Stimulated activated CD8-positive, alpha-beta memory T cell treated with anti-CD3 and anti-CD28 coated beads, Interleukin-4, amount 100 ng/mL, for 24 hours (primary cell): ENCODE results near the gene TRABD2A.

ENCODE experiments used
- DNase-seq: peaks from one replicate; pipeline ENCODE4 v3.0.0-alpha.2; 2020; ENCODE audit warnings: low read depth

Gene TRABD2A

DNA sequence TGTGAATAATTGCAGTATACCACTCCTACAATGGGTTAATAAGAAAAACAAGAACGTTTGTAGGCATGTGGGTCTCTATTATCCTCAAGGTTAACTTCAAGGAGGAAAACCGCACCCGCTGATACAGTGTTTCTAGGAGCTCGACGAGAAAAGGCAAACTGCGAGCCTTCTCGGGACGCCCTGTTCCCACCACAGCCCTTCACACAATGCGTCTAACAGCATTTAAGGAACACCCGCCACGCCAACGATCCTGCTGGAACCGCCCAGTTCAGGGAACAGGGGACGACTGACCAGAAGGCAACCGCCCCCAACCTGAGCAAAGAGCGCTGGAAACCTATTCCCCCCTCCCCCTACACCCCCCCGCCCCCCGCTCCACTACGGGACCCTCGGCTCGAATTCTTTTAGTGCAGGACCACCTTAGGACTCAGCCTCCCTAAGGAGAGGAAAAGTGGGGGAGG lies 23.9 kb upstream of the TRABD2A start:
- no peak for DNase-seq

- DNase-seq = no peak
These were observed 23.3 kb upstream of the TRABD2A start for GRCh38 chr2:84904151-84904550.

DNA sequence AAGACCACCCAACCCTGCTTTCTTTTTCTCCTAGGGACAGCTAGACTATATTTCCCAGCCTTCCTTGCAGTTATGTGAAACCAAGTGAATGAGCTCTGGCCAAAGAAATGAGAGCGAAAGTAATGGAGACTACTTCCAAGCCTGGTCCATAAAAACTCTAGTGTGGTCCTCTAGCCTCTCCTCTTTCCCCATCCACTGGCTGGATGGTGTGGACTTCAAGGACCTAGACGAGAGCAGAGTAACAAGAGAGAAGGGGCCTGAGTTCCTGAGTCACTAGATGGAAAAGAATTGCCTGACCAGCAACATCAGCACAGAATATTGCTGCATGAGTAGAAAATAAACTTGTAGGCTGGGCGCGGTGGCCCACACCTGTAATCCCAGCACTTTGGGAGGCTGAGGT lies 21.6 kb upstream of the TRABD2A start:
- no peak for DNase-seq

DNA sequence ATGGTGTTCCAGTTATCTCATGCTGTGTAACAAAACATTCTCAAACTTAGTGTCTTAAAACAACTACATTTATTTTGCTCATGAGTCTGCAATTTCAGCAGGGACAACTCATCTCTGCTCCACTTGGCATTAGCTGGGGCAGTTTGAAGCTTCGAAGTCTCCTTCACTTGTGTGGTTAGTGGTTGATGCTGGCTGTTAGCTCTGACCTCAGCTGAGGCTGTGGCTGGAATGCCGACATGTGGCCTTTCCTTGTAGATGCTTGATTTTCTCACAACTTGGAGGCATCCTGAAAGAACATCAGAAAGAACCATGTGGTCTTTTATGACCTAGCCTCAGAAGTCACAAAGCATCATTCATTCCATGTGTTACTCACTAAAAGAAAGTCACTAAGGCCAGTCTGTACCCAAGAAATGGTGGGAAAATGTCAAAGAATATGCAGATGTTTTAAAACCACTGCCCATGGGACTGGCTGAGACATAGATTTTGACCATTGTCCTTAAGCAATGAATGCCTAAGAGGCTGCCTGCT lies 20.8 kb upstream of the TRABD2A start:
- no peak for DNase-seq

- no peak for DNase-seq
These were observed 20.1 kb upstream of the TRABD2A start for GRCh38 chr2:84900971-84901370.

DNA sequence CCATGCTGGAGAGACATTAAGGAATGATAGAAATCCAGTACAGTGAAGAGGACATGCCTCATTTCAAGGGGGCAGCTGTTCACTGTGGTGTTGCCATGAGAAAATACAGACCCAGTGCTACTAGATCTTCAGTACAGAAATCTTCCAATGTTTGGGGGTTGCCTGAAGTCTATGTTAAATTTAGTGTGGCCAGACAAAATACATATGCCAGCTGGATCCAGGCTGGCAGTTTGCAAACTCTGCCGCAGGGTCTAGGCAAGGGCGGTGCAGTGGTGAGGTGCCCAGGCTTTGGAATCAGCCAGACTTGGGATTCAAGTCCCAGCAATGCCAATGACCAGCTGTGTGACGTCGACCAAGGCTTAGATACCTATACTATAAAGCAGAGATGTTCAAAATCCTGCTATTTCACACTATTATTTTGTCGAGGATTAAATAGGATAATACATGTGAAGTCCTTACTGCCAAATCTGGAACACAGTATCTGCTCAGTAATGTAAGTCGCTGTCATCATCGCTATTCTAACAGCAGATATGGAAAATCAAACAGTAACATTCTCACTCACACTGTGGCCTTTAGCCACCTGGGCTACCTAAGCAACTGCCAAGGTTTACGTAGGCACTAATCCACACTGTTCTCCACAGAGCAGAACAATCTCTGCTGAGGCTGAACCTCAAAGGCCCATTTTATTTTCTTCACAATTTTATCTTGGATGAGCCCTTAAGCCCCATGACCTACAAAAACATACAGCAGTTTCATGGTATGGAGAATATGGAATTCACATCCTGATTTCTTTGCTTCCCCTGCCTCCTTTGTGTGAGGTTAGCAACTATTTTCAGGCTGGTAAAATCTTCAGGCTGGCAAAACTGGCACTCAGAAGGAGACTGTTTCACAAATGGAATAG lies 18.7 kb upstream of the TRABD2A start:
- no peak for DNase-seq

GRCh38 chr2:84897773-84898172 lies 16.9 kb upstream of the TRABD2A start:
- no peak for DNase-seq

- no peak for DNase-seq
These were observed 15.7 kb upstream of the TRABD2A start for GRCh38 chr2:84896567-84896966.

DNA sequence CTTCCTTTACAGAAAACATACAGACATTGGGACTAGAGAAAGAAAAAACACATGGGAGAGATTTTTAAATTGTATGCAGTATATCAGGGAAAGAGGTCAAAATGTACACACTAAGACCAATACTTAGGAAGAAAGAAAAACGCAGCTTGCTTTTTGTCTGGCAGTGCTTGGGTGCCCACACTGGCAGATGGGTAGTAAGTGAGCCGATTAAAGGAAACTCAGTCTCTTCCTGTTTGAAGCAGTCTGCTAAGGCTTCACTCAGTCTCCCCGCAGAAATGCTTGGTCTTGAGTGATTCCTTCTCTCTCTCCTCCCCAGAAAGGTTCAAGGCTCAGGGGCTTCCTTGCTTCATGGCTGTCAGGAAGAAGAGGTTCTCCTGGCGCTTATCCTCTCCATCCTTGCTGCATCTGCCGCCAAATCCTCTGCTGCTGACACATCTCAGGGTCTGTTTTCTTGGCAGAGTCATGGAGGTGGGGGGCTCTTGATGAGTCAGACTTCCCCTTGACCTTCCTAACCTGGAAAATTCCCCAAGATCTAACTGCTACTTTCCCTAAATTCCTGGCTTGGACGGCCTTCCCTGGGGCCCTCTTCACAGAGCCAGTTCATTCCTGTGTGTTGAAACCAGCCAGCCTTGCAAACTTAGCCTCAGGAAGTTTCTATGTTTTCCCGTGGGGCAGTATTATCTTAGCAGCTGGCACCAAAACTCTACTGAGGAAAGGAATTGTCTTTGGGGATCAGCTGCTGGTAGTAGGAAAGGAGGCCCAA lies 14.1 kb upstream of the TRABD2A start:
- DNase-seq = no peak

DNA sequence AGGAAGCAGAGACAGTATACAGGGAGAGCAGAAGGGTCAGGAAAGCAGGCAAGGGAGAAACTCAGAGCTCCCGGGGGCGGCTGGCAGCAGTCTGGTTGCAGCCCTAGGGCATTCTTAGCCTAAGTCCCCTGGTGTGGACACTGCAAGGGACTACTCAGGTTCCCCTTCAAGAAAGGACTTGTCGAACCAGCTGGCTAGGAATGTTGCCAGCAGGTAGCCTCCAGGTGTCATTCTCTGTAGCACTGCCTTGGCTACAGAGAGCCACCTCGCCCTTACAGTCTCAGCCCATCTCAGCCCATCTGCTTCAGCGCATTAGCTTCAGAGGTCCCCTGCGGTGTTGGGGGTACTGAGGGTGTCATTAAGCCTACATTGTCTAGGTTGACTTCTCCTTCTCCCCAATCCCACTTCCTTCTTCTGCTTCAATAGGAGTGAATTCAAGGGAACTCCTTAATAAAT lies 13.3 kb upstream of the TRABD2A start:
- no peak for DNase-seq

GRCh38 chr2:84891355-84892010 lies 10.6 kb upstream of the TRABD2A start:
- no peak for DNase-seq

- no peak for DNase-seq
These were observed 8.4 kb upstream of the TRABD2A start for GRCh38 chr2:84889332-84889731.

GRCh38 chr2:84888401-84889276 lies 7.8 kb upstream of the TRABD2A start:
- DNase-seq = no peak

DNA sequence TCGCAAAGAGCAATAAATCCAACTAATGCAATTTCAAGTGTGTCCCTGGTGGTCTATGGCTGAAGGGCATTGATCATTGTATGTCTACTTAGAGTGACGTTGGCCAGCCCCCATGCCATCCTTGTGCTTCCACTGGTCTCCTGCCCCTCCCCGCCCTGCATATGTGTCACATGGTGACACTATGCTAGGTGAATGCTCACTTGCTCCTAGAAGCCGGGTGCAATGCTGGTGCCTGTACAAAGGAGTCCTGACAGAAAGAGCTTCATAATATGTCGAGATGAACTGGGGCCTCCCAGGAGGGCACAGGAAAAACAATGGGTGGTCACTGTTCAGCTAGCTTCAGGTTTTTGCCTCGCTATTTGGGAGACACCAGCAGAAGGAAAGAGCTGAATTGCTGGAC lies 5.9 kb upstream of the TRABD2A start:
- DNase-seq = no peak

- DNase-seq = no peak
These were observed 4.2 kb upstream of the TRABD2A start for GRCh38 chr2:84885111-84885510.

DNA sequence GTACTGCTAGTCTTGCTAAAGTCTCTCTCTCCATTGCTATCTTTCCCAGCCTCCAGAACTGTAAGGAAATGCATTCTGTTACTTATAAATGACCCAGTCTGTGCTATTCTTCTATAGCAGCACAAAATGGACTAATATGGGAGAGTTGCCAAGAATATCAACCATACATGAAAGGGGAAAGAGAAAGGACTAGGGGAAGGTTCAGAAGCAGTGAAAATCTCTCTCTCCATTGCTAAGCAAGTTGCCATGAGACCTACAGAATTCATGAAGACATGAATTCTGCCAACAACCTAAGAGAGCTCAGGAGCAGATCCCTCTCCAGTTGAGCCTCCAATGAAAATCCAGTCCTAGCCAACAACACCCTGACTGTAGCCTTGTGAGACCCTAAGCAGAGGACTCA lies 3.6 kb upstream of the TRABD2A start:
- no peak for DNase-seq

DNA sequence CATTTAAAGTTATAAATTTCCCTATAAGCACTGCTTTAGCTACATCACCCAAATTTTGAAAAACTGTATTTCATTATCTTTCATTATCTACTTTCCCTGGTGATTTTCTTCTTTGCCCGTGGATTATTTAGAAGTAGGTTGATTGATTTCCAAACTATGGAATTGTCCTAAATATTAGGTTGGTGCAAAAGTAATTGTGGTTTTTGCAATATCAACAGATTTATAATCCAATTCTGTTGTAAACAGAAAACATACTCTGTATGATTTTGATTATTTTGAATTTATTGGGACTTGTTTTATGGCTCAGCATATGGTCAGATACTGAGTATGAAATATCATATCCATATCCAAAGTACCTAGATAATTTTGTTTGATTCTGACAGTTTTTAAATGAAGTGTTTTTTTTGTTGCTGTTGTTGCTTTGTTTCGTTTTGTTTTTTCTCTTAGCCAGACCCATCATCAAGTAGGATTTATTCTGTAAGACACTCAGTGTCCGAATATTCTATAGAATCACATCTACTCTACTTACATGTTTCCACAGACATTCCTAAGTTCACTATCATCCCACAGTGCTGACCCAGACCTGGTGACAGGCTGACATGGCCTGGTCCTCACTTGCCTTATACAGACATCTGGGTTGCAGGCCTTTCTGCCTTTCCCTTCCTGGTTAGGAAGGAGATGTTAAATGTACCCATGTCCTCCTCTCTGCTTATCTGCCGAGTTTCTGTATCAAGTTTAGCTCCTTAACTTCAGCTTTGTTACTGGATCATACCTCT lies 2.1 kb upstream of the TRABD2A start:
- no peak for DNase-seq

DNA sequence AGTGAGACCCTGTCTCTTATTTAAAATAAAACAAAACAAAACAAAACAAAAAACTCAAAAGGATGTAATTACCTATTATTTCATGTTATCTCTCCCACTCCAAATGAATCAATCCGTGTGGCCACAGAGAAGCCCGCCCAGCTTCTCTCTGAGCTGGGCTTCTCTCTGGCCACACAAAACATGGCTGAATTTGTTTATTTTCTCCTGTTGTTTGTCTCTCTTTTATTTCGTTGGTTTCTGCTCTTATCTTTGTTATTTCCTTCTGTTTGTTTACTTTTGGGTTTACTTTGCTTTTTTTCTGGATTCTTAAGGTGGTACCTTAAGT lies 1.5 kb upstream of the TRABD2A start:
- DNase-seq = no peak

GRCh38 chr2:84881581-84882413 lies 913 bp upstream of the TRABD2A start:
- peak; percentile 79 for DNase-seq

GRCh38 chr2:84880395-84880644 lies 564 bp downstream of the TRABD2A start:
- no peak for DNase-seq
